ENCODE measurements around the gene CYP27B1.

DNA sequence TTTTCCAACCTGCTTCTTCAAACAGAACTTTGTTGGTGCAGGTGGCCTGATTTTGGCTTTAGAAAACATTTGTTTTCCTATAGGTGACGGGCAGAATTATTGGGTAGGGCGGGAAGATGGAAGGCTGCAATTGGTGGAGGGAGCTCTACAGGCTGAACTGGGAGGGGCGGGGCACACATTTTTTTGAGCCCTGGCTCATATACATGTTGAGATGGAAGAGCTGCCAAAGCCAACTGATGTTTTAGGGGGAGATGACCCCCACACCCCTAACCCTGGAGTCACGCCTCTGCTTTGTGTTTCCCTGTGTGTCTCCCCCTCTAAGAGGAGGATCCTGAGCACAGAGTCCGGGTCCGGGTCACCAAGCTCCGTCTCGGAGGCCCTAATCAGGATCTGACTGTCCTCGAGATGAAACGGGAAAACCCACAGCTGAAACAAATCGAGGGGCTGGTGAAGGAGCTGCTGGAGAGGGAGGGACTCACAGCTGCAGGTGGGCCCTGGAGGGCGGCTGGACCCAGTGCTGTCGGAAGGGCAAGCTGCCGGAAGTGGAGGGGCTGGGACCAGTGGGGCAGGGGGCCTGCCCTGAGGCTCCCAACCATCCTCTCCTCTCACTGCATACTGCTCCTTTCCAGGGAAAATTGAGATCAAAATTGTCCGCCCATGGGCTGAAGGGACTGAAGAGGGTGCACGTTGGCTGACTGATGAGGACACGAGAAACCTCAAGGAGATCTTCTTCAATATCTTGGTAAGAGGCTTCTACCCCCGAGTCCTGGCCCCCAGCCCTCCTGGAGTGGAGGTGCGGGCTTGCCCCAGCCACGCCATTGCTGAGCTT is 46.9 kb downstream of the CYP27B1 start:
- TF ChIP-seq, protein P1, sequence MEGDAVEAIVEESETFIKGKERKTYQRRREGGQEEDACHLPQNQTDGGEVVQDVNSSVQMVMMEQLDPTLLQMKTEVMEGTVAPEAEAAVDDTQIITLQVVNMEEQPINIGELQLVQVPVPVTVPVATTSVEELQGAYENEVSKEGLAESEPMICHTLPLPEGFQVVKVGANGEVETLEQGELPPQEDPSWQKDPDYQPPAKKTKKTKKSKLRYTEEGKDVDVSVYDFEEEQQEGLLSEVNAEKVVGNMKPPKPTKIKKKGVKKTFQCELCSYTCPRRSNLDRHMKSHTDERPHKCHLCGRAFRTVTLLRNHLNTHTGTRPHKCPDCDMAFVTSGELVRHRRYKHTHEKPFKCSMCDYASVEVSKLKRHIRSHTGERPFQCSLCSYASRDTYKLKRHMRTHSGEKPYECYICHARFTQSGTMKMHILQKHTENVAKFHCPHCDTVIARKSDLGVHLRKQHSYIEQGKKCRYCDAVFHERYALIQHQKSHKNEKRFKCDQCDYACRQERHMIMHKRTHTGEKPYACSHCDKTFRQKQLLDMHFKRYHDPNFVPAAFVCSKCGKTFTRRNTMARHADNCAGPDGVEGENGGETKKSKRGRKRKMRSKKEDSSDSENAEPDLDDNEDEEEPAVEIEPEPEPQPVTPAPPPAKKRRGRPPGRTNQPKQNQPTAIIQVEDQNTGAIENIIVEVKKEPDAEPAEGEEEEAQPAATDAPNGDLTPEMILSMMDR (IDR thresholded peaks at IDR 0.05) = no peak
- TF ChIP-seq POLR2AphosphoS5 (IDR thresholded peaks at IDR 0.05) (no peak), EP300 (IDR thresholded peaks at IDR 0.05; ENCODE audit: low read depth) (no peak), POLR2A (IDR thresholded peaks at IDR 0.05) (no peak)
